Putamen (tissue), 1 donor: Measurements from ENCODE around the gene USPL1.

Source experiments
- DNase-seq: peaks from one replicate; pipeline ENCODE4 v3.0.0-alpha.2; 2016; ENCODE audit warnings: low spot score

Gene USPL1

GRCh38 chr13:30697177-30697953, 79.6 kb downstream of the USPL1 start:
- DNase-seq, result no peak

- no peak for DNase-seq
These were observed 80.3 kb downstream of the USPL1 start for GRCh38 chr13:30697996-30698401.

DNA sequence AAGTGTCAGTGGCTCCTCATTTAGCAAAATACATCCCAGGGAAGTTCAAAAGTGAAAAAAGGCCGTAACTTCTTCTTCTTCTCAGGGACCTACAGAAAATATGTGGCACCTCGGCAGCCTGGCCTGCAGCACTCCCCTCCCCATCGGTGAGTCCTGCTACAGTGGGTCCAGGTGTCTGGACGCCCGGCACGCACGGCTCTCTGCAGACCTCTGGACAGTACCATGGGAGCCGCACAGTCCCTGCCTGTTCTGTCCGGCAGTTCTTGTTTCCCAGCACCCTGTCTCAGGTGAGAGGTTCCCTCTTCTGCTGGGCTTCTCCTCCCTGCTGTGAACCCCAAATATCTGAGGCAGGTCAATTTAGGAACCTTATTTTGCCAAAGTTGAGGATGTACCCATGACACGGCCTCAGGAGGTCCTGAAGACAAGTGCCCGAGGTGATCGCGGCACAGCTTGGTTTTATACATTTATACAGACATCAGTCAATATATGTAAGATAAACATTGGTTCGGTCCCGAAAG, 80.8 kb downstream of the USPL1 start:
- DNase-seq, result no peak

- no peak for DNase-seq
These were observed 82.6 kb downstream of the USPL1 start for GRCh38 chr13:30700364-30700763.

- DNase-seq, result no peak
These were observed 84.3 kb downstream of the USPL1 start for GRCh38 chr13:30702006-30702405.

DNA sequence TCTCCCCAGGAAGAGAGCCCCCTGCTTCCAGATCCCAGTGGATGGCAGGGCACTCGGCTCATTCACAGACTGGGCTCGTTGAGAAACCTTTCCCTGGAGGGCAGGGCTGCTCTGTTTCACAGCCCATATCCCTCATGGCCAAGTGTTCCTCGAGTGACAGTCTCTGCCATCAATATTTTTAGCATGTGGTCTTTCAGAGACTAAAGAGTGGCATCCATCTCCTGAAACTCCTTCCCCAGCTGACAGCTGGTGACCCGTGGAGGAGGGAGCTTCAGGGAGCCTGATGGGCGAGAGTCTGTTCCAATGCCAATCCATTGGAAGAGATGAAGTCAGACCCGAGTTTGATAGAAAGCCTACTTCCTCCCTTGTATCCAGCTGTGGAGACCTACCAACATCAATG, 86.9 kb downstream of the USPL1 start:
- DNase-seq, result no peak

- DNase-seq, result no peak
These were observed 88.0 kb downstream of the USPL1 start for GRCh38 chr13:30705680-30706079.

DNA sequence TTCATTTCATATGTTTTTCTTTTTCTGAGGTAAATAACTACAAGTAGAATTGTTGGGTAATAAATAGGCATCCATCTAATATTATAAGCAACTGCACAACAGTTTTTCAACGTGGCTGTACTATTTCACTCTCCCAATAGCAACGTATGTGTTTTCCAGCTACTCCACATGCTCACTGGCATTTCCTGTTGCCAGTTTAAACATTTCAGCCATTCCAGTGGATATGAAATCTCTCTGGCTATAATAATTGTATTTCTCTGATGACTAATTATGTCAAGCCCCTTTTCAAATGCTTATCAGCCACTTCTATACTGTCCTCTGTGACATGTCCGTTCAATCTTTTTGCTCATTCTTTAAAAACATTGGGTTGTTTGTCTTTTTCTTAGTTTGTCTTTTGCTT, 90.8 kb downstream of the USPL1 start:
- no peak for DNase-seq
